Measurements from ENCODE around the gene PTPN3.

- TF ChIP-seq EZH2 (IDR thresholded peaks at IDR 0.05; ENCODE audit: insufficient read depth, poor library complexity, severe bottlenecking): no peak
- TF ChIP-seq EZH2phosphoT487 (IDR thresholded peaks at IDR 0.05; ENCODE audit: insufficient read depth, low read depth): no peak
These were observed 19.8 kb upstream of the PTPN3 start for GRCh38 chr9:109517901-109518377.
